ENCODE measurements around the gene KRT15.
A peak's percentile ranks its signal among the peaks of the same experiment; 100 is the strongest.

KRT15 gene

GRCh38 chr17:41503202-41503601, 15.5 kb downstream of the KRT15 start:
- DNase-seq: no peak

DNA sequence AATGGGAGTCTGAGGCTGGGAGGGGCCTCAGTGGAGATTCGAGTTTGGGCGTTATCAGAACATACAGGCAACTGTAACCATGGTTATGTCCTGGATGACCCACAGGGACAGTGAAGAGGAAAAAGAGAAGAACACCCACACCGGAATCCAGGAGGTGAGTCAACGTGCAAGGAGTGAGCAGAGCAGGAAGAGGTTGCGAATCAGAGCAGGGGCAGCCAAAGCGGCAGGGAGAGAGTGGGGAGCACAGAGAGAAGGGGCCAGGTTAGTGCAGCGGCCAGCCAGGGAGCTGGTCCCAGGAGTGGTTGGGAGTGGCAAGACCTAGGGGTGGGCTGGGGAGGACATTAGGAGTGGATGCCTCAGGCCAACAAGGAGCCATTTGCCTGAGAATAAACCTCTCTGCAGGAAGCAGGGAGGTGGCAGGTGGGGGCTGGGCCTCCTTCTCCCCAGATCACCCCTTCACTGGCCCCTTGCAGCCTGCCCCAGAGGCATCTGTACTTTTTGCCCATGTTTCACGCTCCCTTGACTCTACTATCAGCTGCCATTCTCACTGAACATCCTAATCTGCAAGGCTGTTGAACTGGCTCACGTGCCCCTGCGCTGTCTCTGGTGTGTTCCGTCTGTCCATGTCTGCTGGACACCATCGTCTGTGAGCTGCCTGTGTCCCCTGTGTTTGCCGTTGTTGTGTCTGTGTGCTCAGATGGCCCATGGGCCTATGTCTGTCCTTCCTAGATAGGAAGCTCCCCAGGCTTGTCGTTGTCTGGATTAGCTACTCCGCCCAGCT, 18.4 kb downstream of the KRT15 start:
- DNase-seq: no peak

GRCh38 chr17:41499714-41500113, 19.0 kb downstream of the KRT15 start:
- DNase-seq: no peak

GRCh38 chr17:41498276-41498675, 20.4 kb downstream of the KRT15 start:
- DNase-seq: no peak

DNA sequence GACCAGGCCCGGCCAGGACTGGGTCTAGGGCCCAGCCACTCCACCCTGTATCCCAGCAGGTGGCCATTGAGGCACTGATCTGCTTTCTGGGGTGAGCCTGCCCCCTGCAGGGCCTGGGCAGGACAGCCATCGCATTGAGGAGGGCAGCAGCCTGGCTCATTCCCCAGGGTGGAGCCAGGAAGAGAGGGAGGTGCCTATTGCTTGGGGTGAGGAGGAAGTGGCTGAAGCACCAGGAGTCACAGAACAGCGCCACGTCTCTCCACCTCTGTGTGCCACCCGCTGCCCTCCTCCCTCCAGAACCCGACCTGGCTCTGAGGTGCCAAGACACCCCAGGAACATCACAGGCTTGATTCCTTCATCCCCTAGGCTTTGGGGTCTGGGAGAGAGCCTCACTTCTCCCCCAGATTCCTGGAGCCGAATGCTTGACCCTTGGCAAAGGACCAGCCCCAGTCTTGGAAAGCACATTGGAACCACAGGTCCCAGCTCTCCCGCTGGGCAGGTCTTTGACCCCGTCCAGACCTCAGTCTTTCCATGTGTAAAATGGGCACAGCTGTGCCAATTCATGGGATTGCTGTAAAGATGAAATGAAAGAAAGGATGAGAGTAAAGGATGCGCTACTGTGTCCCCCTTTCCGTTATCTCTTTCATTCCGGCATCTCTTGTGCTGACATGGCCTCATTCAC, 21.7 kb downstream of the KRT15 start:
- DNase-seq: peak; percentile 67

DNA sequence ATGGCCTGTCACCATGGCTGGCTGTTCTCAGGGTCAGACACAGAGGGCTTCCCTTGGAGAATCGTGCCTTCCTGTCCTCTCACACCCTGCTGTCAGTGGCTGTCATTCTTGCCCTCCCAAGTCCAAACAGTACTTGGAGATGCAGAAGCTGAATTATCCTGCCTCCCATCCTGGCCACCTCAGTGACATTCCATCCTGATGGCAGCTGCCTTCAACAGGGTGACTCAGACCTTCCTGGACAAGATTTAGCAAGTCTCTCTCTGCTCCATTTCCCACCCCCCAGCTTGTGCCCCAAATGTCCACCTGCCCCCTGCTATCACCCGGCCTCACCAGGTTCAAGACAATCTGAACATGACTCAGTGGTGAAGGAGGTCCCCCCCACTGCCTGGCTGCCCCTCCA, 24.2 kb downstream of the KRT15 start:
- no peak for DNase-seq

GRCh38 chr17:41492771-41493170, 25.9 kb downstream of the KRT15 start:
- DNase-seq: no peak

GRCh38 chr17:41492351-41492750, 26.3 kb downstream of the KRT15 start:
- no peak for DNase-seq

GRCh38 chr17:41491476-41491875, 27.2 kb downstream of the KRT15 start:
- no peak for DNase-seq

DNA sequence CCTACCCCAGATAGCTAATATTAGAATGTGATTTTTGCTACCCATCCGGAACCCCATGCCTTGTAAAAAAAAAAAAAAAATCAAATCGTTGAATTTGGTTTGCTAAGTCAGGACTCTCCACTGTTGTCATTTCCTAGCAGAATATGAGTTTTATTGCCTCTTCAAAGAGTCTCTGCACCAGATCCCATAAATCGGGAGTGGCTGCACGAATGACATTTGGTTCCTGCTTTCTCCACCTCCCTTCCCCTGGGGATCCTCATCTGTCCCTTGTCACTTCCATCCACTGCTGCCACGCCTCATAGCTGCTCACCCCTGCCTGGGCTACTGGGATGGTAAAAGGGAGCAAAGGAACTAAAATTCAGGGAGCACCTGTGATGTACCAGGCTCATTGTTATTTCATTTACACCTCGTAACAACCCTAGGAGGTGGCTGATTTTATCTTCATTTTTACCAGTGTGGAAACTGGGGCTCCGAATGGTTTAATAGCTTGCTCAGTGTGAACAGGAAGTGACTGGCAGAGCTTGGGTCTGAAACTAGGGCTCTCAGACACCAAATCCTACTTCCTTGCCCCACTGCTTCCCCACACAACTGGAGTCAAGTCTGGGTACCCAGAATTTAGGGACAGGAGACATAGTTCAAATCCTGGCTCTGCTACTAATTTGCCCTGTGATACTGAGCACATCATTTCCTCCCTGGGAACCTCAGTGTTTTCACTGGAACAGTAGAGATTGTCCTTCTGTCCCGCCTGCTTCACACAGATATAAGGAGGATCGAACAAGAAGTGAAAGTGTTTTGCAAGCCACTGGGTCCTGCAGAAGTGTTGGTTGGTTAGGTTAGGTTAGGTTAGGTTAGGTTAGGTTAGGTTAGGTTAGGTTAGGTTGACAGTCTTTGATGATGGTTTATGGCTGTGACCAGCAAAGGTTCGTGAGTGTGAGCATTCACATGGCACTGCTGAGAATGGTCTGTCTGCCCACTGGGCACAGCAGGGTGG, 28.4 kb downstream of the KRT15 start:
- no peak for DNase-seq

- DNase-seq: no peak
These were observed 29.2 kb downstream of the KRT15 start, which contains the start of gene KRT36 for GRCh38 chr17:41489531-41489930. Gene KRT36, minus strand, starts transcription at chr17:41489910. Its CDS starts 46 bp downstream, at chr17:41489864.

DNA sequence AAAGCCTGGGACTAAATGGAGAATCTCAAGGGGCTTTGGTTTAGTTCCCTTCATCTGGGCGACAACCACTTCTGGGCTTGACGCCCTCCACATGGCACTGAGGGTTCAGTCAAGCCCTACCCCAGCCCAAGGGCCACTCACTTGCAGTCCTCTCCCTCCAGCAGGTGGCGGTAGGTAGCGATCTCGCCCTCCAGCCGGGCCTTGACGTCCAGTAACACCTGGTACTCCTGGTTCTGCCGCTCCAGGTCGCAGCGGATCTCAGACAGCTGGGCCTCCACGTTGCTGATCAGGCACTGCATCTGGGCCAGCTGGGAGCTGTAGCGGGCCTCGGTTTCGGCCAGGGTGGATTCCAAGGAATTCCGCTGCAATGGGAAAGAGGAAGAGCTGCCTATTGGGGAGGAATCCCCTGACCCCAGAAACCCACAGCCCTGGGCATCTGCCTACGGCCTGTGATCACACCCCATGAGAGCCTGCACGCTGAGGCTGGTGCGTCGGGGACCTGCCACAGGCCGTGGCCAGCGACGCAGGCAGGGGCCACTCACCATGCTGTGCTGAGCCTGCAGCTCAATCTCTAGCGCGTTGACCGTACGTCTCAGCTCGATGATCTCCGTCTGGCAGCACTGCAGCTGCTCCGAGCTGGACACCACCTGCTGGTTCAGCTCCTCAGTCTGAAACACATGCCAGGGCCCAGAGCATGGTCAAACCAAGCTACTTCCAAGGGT, 31.7 kb downstream of the KRT15 start:
- peak; percentile 39 for DNase-seq

GRCh38 chr17:41486316-41486715, 32.4 kb downstream of the KRT15 start:
- DNase-seq: no peak

DNA sequence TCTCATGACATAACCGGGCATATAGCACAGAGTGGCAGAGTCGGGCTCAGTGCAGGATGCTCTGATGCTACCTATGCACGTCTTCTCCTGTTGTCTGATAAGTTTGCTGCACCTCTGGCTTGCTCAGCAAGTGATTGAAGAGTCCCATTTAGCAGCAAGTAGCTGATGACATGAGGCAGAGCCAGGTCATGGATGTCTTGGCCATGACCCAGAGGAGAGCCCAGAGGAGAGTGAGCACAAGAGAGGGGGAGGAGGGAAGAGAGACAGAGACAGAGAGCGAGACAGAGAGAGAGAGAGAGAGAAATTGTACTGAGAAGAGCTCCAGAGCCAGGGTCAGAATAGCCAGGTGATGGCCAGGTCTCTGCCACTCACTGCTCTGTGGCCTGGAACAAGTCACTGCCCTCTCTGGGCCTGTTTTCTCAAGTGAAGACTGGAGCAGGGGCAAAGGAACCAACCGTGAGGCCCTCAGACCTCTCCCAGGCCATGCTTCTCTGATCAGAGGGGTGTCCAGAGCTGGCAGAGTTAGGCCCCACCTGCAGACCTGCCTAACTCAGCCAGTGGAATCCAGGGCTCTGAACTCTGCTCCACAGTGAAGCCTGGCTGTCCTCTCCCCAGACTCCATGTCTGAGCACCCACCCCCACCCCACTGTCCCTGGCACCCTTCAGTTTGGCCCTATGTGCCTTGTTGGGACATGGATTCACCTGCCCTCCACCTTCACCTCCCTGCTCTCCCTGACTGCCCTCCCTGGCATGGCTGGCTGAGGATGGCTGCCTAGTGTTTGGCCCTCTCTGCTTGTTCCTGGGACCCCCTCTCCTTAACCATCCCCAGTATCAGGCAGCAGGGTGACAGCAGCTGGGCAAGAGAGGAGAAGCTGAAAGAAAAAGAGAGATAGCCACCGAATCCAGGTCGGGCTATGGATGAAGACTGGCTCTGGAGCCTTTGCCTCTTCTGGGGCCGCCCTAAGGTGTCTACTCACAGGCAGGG, 33.5 kb downstream of the KRT15 start:
- DNase-seq: no peak

GRCh38 chr17:41483991-41484826, 34.5 kb downstream of the KRT15 start:
- no peak for DNase-seq

- DNase-seq: no peak
These were observed 35.2 kb downstream of the KRT15 start for GRCh38 chr17:41483531-41483930.

DNA sequence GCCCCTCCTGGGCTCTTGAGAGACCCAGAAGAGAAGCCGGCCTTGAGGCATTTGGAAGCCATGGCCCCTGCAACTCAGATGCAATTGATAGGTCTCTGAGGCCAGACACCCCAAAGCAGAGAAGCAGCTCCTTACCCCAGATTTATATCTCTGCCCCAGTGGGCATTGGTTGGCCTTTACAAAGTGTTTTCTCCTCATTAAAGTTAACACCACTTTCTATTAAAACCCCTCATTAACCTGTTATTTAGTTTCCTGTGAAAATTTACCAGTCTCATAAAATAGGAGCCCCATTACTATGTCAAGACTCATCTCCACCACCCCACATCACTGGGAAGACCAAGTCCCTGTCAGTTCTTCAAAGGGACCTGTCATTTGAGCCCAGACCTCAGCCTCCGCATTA, 37.7 kb downstream of the KRT15 start, which contains the start of gene KRT35:
KRT35 (minus strand) TSS at position 116 of the 400 bp plus-strand sequence; CDS start at position 62, 54 bp downstream.
- DNase-seq: no peak

DNA sequence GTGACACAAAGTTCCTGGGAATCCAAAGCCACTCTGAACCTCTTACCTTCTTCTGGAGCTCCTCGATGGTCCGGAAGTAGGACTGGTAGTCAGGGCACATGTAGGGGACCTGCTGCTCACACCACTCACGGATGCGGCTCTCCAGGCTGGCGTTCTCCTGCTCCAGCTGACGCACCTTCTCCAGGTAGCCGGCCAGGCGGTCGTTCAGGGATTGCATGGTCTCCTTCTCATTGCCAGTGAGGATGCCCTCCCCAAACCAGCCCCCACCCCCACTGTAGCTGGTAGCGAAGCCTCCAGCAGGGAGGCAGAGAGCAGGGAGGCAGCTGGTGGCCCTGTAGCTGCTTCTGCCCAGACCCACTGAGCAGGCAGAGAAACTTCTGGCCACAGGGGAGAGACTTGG, 38.1 kb downstream of the KRT15 start:
- no peak for DNase-seq

- no peak for DNase-seq
These were observed 38.6 kb downstream of the KRT15 start for GRCh38 chr17:41480136-41480535.

- no peak for DNase-seq
These were observed 40.5 kb downstream of the KRT15 start for GRCh38 chr17:41478237-41478636.

Data from CD4-positive, alpha-beta T cell treated with Interleukin-6 for 4 hours (primary cell).